Ovary (tissue), 3 donors: ENCODE results near the gene HSD11B1.

ENCODE experiments used
- EP300 ChIP-seq: sonication (generic); formaldehyde crosslinking; IDR thresholded peaks from one replicate; pipeline ENCODE4 v1.6.1; 2017; ENCODE audit warnings: antibody characterized with exemption
- POLR2A ChIP-seq: fragments of 450-650 bp; IDR thresholded peaks from one replicate; pipeline ENCODE4 v1.6.1; 2017; ENCODE audit warnings: antibody characterized with exemption, mild to moderate bottlenecking, moderate library complexity
- TF ChIP-seq, protein P1 (sequence below), 3 donors: fragments of 450-650 bp in 2 of 3; fragments of 200-600 bp in 1 of 3; IDR thresholded peaks; one replicate each; pipeline versions ENCODE4 v1.5.1 to v1.8.0; 2016 to 2022; ENCODE audit warnings: antibody characterized with exemption in 3 of 3, mild to moderate bottlenecking in 1 of 3
- donor health status: DM: no; HTN: no; CAD: no.

DNA sequence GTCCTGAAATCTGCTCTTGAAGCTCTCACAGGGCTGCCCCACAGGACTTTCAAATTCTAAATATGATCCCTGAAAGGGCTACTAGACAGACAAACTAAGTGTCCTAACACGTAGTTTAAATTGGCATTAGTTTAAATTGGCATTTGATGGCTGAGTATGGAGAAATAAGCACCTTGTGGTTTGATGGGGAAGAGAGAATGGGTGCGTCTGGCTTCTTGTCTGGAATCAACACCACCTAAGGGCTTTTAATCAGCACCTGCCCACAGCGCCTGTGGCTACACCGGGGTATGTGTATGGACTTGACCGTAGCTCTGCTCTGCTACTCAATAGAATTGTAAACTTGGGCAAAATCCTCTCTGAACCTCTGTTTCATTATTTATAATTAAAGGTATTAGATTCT, 46.7 kb upstream of the HSD11B1 start:
- TF ChIP-seq, protein P1, sequence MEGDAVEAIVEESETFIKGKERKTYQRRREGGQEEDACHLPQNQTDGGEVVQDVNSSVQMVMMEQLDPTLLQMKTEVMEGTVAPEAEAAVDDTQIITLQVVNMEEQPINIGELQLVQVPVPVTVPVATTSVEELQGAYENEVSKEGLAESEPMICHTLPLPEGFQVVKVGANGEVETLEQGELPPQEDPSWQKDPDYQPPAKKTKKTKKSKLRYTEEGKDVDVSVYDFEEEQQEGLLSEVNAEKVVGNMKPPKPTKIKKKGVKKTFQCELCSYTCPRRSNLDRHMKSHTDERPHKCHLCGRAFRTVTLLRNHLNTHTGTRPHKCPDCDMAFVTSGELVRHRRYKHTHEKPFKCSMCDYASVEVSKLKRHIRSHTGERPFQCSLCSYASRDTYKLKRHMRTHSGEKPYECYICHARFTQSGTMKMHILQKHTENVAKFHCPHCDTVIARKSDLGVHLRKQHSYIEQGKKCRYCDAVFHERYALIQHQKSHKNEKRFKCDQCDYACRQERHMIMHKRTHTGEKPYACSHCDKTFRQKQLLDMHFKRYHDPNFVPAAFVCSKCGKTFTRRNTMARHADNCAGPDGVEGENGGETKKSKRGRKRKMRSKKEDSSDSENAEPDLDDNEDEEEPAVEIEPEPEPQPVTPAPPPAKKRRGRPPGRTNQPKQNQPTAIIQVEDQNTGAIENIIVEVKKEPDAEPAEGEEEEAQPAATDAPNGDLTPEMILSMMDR (IDR thresholded peaks at IDR 0.05), result no peak
- TF ChIP-seq EP300 (no peak), POLR2A (no peak)
